RWPE1 (cell line): Measurements from ENCODE around the gene ADORA1.

ENCODE experiments used
- CTCF ChIA-PET: fragments of 350-600 bp; sonication (Branson Sonifier 250); formaldehyde crosslinking; extraction: SDS; loops from one replicate; lab custom pipeline; 2021; lab: Yijun Ruan, JAX
- POLR2A ChIA-PET: fragments of 400-600 bp; formaldehyde crosslinking; extraction: SDS; loops from one replicate; lab custom pipeline; 2020; ENCODE audit warnings: antibody characterized with exemption; ENCODE audit not compliant: low non-redundant PET; lab: Yijun Ruan, JAX
- DNase-seq: peaks from one replicate; pipeline ENCODE4 v3.0.0; 2012; ENCODE audit warnings: low spot score
- H3K27ac ChIP-seq: fragments of 450-650 bp; 2 replicates; pipeline ENCODE4 v1.5.1; 2017
- CTCF ChIP-seq: fragments of 450-650 bp; conservative IDR thresholded peaks from 2 replicates; pipeline ENCODE4 v1.5.1; 2017; ENCODE audit warnings: low read depth, mild to moderate bottlenecking

Gene ADORA1

GRCh38 chr1:203129501-203130231 lies 2.1 kb downstream of the ADORA1 start:
- no peak overlapping the region for H3K27ac ChIP-seq
- ChIA-PET CTCF (interaction anchor here (0.5 to 4.3 kb wide), 10 partner anchors 12 to 138 kb away, joined by 3 to 29 read pairs (median 4); no protein-coding TSS in a partner anchor), POLR2A (no interaction called here)
- TF ChIP-seq CTCF, result no peak
- DNase-seq, result no peak

DNA sequence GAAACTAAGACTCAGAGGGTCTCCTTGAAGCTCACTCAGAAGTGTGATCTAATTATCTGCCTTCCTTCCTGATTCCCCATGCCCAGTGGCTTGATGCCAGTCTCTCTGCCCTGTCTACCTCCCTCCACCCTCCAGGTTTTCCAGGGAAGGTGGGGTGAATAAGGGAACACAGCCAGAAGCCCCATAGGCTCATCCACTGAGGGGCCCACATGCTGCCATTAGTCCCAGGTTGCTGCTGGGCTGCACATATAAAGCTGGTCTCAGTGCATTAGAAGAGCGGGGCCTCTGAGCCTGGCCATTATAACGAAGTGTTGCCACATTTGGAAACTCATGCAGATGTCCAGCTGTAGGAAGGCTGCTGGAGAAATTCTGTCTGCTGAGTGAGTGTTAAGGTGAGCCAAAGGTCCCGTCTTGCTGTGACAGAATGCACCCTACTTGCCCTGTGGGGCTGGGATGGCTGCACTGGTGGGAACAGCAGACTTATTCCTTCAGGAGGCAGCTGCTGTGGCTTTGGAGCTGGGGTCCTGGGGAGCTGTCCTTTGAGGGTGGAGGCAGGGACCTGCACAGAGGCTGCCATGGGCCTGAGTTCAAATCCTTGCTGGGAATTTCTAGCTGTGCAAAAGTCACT lies 2.9 kb downstream of the ADORA1 start:
- H3K27ac ChIP-seq, result no peak overlapping the region
- CTCF ChIA-PET, result interaction anchor here (0.5 to 4.3 kb wide), 8 partner anchors 13 to 555 kb away, joined by 3 to 29 read pairs (median 4); no protein-coding TSS in a partner anchor
- TF ChIP-seq CTCF, result no peak
- POLR2A ChIA-PET, result no interaction called here
- no peak for DNase-seq

- DNase-seq, result no peak
- no peak for TF ChIP-seq CTCF
- no peak overlapping the region for H3K27ac ChIP-seq
- ChIA-PET POLR2A (no interaction called here), CTCF (interaction anchor here (0.6 to 2.9 kb wide), 3 partner anchors 39 to 92 kb away, joined by 3 to 13 read pairs (median 5); no protein-coding TSS in a partner anchor)
Measured at GRCh38 chr1:203131548-203132200, 4.1 kb downstream of the ADORA1 start.

- ChIA-PET CTCF (interaction anchor here (0.5 to 2.9 kb wide), 4 partner anchors 95 to 159 kb away, joined by 3 to 13 read pairs (median 4); no protein-coding TSS in a partner anchor), POLR2A (no interaction called here)
- DNase-seq, result no peak
- no peak for TF ChIP-seq CTCF
- H3K27ac ChIP-seq, result no peak overlapping the region
Measured at GRCh38 chr1:203133970-203134725, 6.6 kb downstream of the ADORA1 start.

DNA sequence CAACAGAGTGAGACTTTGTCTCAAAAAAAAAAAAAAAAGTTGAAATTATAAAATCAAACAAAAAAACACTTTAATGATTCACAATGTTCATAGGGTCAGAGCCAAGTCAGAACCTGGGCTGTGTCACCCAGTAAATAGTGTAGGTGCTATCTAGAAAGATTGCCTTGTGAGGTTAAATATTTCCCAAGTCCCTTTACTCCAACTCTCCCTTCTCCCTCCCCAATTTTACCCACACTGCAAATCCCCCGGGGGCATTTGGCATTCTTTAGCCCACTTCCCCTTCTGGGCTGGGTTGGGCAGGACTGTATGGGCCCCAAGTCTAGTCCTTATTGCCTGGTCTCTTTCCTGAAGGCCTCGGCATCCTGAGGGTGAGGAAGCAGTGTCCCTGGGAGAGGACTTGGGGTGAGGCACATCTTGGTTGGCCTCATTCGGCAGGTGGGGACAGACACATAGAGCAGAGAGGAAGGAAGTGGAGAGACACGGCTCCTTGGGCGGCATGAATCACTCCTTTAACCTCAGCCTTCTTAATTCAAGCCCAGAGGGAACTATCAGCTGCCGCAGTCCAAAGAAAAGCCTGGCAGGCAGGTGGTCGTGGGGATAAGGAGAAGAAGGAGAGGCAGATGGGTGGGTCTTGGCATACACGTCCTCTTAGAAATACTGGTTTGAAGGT lies 8.2 kb downstream of the ADORA1 start:
- CTCF ChIA-PET, result interaction anchor here (0.8 to 1.3 kb wide), 4 partner anchors 17 to 101 kb away, joined by 3 to 5 read pairs (median 3); no protein-coding TSS in a partner anchor

More for the DNA sequence above, 8.2 kb downstream of the ADORA1 start:
- no peak overlapping the region for H3K27ac ChIP-seq
- POLR2A ChIA-PET, result no interaction called here
- no peak for DNase-seq
- no peak for TF ChIP-seq CTCF
